K562 (cell line): ENCODE results near the gene BPNT1. TPM values are rescaled to one million over a fixed set of nuclear protein-coding genes. Genes with fewer than 3 reads are reported as not detected.

ENCODE experiments used
- ATAC-seq: fragments of 200-7000 bp; cut with Tn5 transposase; 3 replicates; pipeline ENCODE4 v1.9.1; 2020; ENCODE audit warnings: moderate library complexity
- BruUV-seq: library from RNA; stranded (reverse); fragments of 400-500 nt; replicated peaks from 2 replicates; lab custom pipeline; 2021; lab: Mats Ljungman, UMichigan
- CTCF ChIA-PET: fragments of 300-600 bp; formaldehyde crosslinking; extraction: SDS; loops from one replicate; lab custom pipeline; 2021; ENCODE audit warnings: low intra/inter-chr PET ratio; lab: Yijun Ruan, JAX
- POLR2A ChIA-PET: fragments of 300-600, 350-650 bp; sonication (Branson Sonifier 250); formaldehyde crosslinking; extraction: SDS; loops from one replicate; lab custom pipeline; 2021; ENCODE audit warnings: antibody characterized with exemption, inconsistent platforms; lab: Yijun Ruan, JAX
- DNase-seq, 4 experiments: peaks; one replicate each; pipeline versions ENCODE4 v3.0.0 to v3.0.0-alpha.2; 2011 to 2018; ENCODE audit warnings: low spot score in 3 of 4, mixed read lengths in 3 of 4; ENCODE audit errors: extremely low read depth in 1 of 4
- FAIRE-seq: peaks from 2 replicates; lab custom pipeline; 2011; peaks lifted over from hg19 to GRCh38; lab: Jason Lieb, UNC
- H2AFZ ChIP-seq: 2 replicates; pipeline ENCODE4 v1.6.0; 2011; ENCODE audit warnings: low read depth, low read length, control low read depth, inconsistent platforms
- H3K27ac ChIP-seq: fragments of 200-600 bp; 3 replicates; pipeline ENCODE4 v1.8.0; 2011; ENCODE audit warnings: low read depth, mild to moderate bottlenecking, control low read depth, inconsistent platforms, low read length, moderate library complexity, mixed read lengths; ENCODE audit errors: extremely low read depth
- H3K27me3 ChIP-seq, 2 experiments: fragments of 300-600 bp in 1 of 2; 2 replicates in 1 of 2; 3 replicates in 1 of 2; pipeline versions ENCODE4 v1.6.0 to v1.8.0; 2011; ENCODE audit warnings: inconsistent platforms in 2 of 2, low read length in 2 of 2, mild to moderate bottlenecking in 1 of 2, mixed read lengths in 1 of 2, moderate library complexity in 1 of 2; ENCODE audit not compliant: control insufficient read depth in 2 of 2, insufficient read depth in 2 of 2
- H3K36me3 ChIP-seq: fragments of 300-600 bp; 3 replicates; pipeline ENCODE4 v1.8.0; 2011; ENCODE audit warnings: mild to moderate bottlenecking, low read length, inconsistent platforms; ENCODE audit not compliant: control insufficient read depth, insufficient read depth
- H3K4me1 ChIP-seq, 2 experiments: fragments of 200-600 bp in 1 of 2; replicated peaks in 1 of 2; 2 replicates in 1 of 2; 3 replicates in 1 of 2; pipeline versions ENCODE4 v1.5.1 to v1.8.0; 2011; ENCODE audit warnings: inconsistent platforms in 2 of 2, low read length in 2 of 2, mild to moderate bottlenecking in 1 of 2, mixed read lengths in 1 of 2, moderate library complexity in 1 of 2; ENCODE audit not compliant: control insufficient read depth in 2 of 2, insufficient read depth in 2 of 2
- H3K4me2 ChIP-seq: 2 replicates; pipeline ENCODE4 v1.6.1; 2011; ENCODE audit warnings: low read length, control low read depth, inconsistent platforms, mixed read lengths; ENCODE audit not compliant: insufficient read depth
- H3K4me3 ChIP-seq: fragments of 200-600 bp; sonication (generic), shearing (Covaris generic); 2 replicates; pipeline ENCODE4 v1.5.1; 2016; ENCODE audit warnings: control low read depth, inconsistent platforms
- H3K79me2 ChIP-seq: fragments of 200-600 bp; 3 replicates; pipeline ENCODE4 v1.8.0; 2011; ENCODE audit warnings: low read length, inconsistent platforms; ENCODE audit not compliant: control insufficient read depth, insufficient read depth
- H3K9ac ChIP-seq, 2 experiments: 2 replicates each; pipeline versions ENCODE4 v1.6.0 to v1.6.1; 2011; ENCODE audit warnings: low read depth in 2 of 2, low read length in 2 of 2, control low read depth in 1 of 2, inconsistent platforms in 1 of 2, mild to moderate bottlenecking in 1 of 2, mixed read lengths in 1 of 2; ENCODE audit not compliant: insufficient read depth in 1 of 2
- H3K9me1 ChIP-seq: one replicate; pipeline ENCODE4 v1.6.0; 2011; ENCODE audit warnings: inconsistent platforms, mild to moderate bottlenecking, low read length, moderate library complexity; ENCODE audit not compliant: control insufficient read depth, insufficient read depth
- H3K9me3 ChIP-seq: replicated peaks from 2 replicates; pipeline ENCODE4 v1.5.1; 2011; ENCODE audit warnings: low read depth, low read length, inconsistent platforms; ENCODE audit not compliant: control insufficient read depth, insufficient read depth
- H4K20me1 ChIP-seq: replicated peaks from 2 replicates; pipeline ENCODE4 v1.6.1; 2011; ENCODE audit warnings: low read length, inconsistent platforms, mixed read lengths; ENCODE audit not compliant: control insufficient read depth, insufficient read depth
- CTCFL ChIP-seq: IDR thresholded peaks from 2 replicates; pipeline ENCODE4 v1.6.1; 2011; ENCODE audit warnings: borderline replicate concordance, low read depth, mild to moderate bottlenecking, moderate library complexity, low read length; ENCODE audit not compliant: insufficient read depth, poor library complexity, severe bottlenecking
- DEAF1 ChIP-seq: fragments of 450-650 bp; formaldehyde crosslinking; IDR thresholded peaks from 2 replicates; pipeline ENCODE4 v1.4.0; 2020; ENCODE audit warnings: mild to moderate bottlenecking, moderate library complexity
- DIDO1 ChIP-seq: fragments of 450-650 bp; IDR thresholded peaks from 2 replicates; pipeline ENCODE4 v1.6.1; 2016; ENCODE audit warnings: low read depth, missing biosample characterization, missing genetic modification characterization
- EP400 ChIP-seq: fragments of 450-650 bp; IDR thresholded peaks from 2 replicates; pipeline ENCODE4 v1.6.1; 2017; ENCODE audit warnings: antibody characterized with exemption, mild to moderate bottlenecking, moderate library complexity
- L3MBTL2 ChIP-seq: fragments of 450-650 bp; IDR thresholded peaks from 2 replicates; pipeline ENCODE4 v1.6.1; 2016; ENCODE audit warnings: mild to moderate bottlenecking, moderate library complexity
- MAZ ChIP-seq, 2 experiments: fragments of 450-650 bp in 1 of 2; sonication (generic) in 1 of 2; formaldehyde crosslinking; IDR thresholded peaks in 1 of 2; conservative IDR thresholded peaks in 1 of 2; 2 replicates each; pipeline versions ENCODE4 v1.4.0 to v1.5.0; 2020; ENCODE audit warnings: mild to moderate bottlenecking in 1 of 2, missing genetic modification reagents in 1 of 2
- RBBP5 ChIP-seq: fragments of 200-600 bp; sonication (generic); IDR thresholded peaks from 2 replicates; pipeline ENCODE4 v1.6.1; 2012; ENCODE audit warnings: borderline replicate concordance, mild to moderate bottlenecking, low read length, control low read depth, inconsistent platforms; ENCODE audit not compliant: insufficient read depth, poor library complexity, severe bottlenecking
- SMARCA5 ChIP-seq: fragments of 450-650 bp; IDR thresholded peaks from 2 replicates; pipeline ENCODE4 v1.6.1; 2016
- TOE1 ChIP-seq, 2 experiments: fragments of 450-650 bp in 1 of 2; sonication (generic) in 1 of 2; formaldehyde crosslinking in 1 of 2; IDR thresholded peaks; 2 replicates each; pipeline versions ENCODE4 v1.7.1 to v1.8.0; 2016 to 2022; ENCODE audit warnings: borderline replicate concordance in 2 of 2, mild to moderate bottlenecking in 2 of 2, antibody characterized with exemption in 1 of 2, inconsistent platforms in 1 of 2, low read depth in 1 of 2, missing genetic modification reagents in 1 of 2, moderate library complexity in 1 of 2
- ZNF165 ChIP-seq: fragments of 250-450 bp; sonication (Bioruptor Pico); IDR thresholded peaks from 2 replicates; pipeline ENCODE4 v1.4.0; 2020; ENCODE audit warnings: borderline replicate concordance
- ZNF431 ChIP-seq: sonication (generic); formaldehyde crosslinking; IDR thresholded peaks from 2 replicates; pipeline ENCODE4 v1.8.0; 2022; ENCODE audit warnings: mild to moderate bottlenecking, missing genetic modification reagents
- ZNF586 ChIP-seq: fragments of 450-650 bp; formaldehyde crosslinking; conservative IDR thresholded peaks from 2 replicates; pipeline ENCODE4 v1.4.0; 2020; ENCODE audit warnings: mild to moderate bottlenecking, moderate library complexity
- WGBS: fragments of 100-300 bp; shearing (Covaris generic); methylation state at CpG from one replicate; pipeline ENCODE4 v1.1.6; 2016; ENCODE audit warnings: low coverage, mixed read lengths; ENCODE audit not compliant: insufficient coverage; ENCODE audit errors: missing lambda C conversion rate; 5-methylcytosine and 5-hydroxymethylcytosine counted together
- in situ Hi-C: fragments of 300-500 bp; cut with MboI; formaldehyde crosslinking; loops from 4 replicates; pipeline ENCODE4 v1.15.0; 2018; ENCODE audit warnings: inconsistent platforms, mixed read lengths
- intact Hi-C: fragments of 100-400 bp; cut with micrococcal nuclease; formaldehyde crosslinking; loops from 2 replicates; pipeline ENCODE4 v1.14.2; 2022
- polyA plus RNA-seq, 8 experiments: library from polyadenylated mRNA; depleted of rRNA in 4 of 8; stranded (reverse) in 5 of 8; unstranded in 3 of 8; fragments of >200 nt; fragmentation: Nextera tagmentation in 2 of 8; fragmentation: Illumina TruSeq in 1 of 8; extraction: Ambion mirVana in 2 of 8; extraction: Trizol in 1 of 8; gene quantifications; 2 replicates each; pipeline versions ENCODE4 v1.2.1 to v1.2.3, GENCODE V29; 2011 to 2014; ENCODE audit warnings: inconsistent platforms in 1 of 8, missing spikeins in 1 of 8
- total RNA-seq, 7 experiments: library from RNA; depleted of rRNA in 6 of 7; stranded (reverse); fragments of >200 nt in 6 of 7; fragmentation: Illumina TruSeq in 2 of 7; extraction: Trizol in 2 of 7; gene quantifications; 2 replicates each; pipeline versions ENCODE4 v1.2.1 to v1.2.3, GENCODE V29; 2011 to 2021; ENCODE audit warnings: low replicate concordance in 1 of 7

The BPNT1 gene
- total and polyA plus RNA-seq, 9 of the 15 experiments (the other 6 are each of a cell fraction or from before 2014, with no cell fraction given), result 30.2 to 73.8 (median 40.5) TPM

- TF ChIP-seq L3MBTL2 (0 out of 2 replicates have a peak, but pooled peaks have one; percentile 9), CTCFL (no peak), DEAF1 (CRISPR knock-in tag) (no peak)
Measured at GRCh38 chr1:220045356-220046051, 44.1 kb downstream of the BPNT1 start (continued).

- Histone ChIP-seq H3K9me3 (no peaks in the 10 kb centered on the region), H3K79me2 (peaks cover 63% of the 10 kb centered on the region), H3K4me2 (peak overlapping the region; percentile 99), H2AFZ (peak overlapping the region; percentile 8; the same call in 1 of the 2 replicates), H3K36me3 (peaks cover 29% of the 10 kb centered on the region), H3K9ac (peak overlapping the region; percentile 87 to 93), H3K27ac (peak overlapping the region; percentile 91), H4K20me1 (peaks cover 11% of the 10 kb centered on the region), H3K27me3 (no peaks in the 10 kb centered on the region), H3K4me3 (peak overlapping the region; percentile 88), H3K4me1 (peaks cover 15 to 19% of the 10 kb centered on the region in 2 experiments; a peak in 4 of 5 replicates), H3K9me1 (peaks cover 4% of the 10 kb centered on the region)
- in situ Hi-C loops (no loop called here), intact Hi-C loops (loop anchor here (2.0 kb wide), 1 partner anchor 138 kb away; no protein-coding TSS in a partner anchor)
- DNase-seq (no peak), ATAC-seq (no peak), FAIRE-seq (no peak)
- BruUV-seq, result no TSS peak
- ChIA-PET POLR2A (interaction anchor here (1.1 to 1.4 kb wide), 3 partner anchors 13 to 113 kb away, joined by 3 to 8 read pairs (median 5); no protein-coding TSS in a partner anchor), CTCF (no interaction called here)
- 5% methylated on average over 4 of the region's 4 CpGs for WGBS
- TF ChIP-seq ZNF586 (CRISPR knock-in tag), result no peak
- no peak for TF ChIP-seq ZNF165 (CRISPR knock-in tag)
- TF ChIP-seq MAZ (CRISPR knock-in tag; conservative IDR thresholded peaks at IDR 0.05 in 1 of 2, IDR thresholded peaks at IDR 0.05 in 1 of 2), result peak in 1 of 2 experiments; percentile 24; a peak in 1 of 4 replicates
- TF ChIP-seq DIDO1 (tag), result no peak
- peak; percentile 58; the same call in 1 of the 2 replicates for TF ChIP-seq ZNF431 (CRISPR knock-in tag)
- TF ChIP-seq SMARCA5, result no peak
- TF ChIP-seq EP400, result peak; percentile 17; the same call in 1 of the 2 replicates
- no peak for TF ChIP-seq TOE1 (IDR thresholded peaks at IDR 0.05; ENCODE audit: borderline replicate concordance)
- TF ChIP-seq TOE1 (CRISPR knock-in tag; IDR thresholded peaks at IDR 0.05; ENCODE audit: borderline replicate concordance, low read depth), result no peak
- no peak for TF ChIP-seq RBBP5
Measured at GRCh38 chr1:220044678-220045355, 44.8 kb downstream of the BPNT1 start.
